ENCODE measurements around the gene SF3B3. TPM values are rescaled to one million over a fixed set of nuclear protein-coding genes. Genes with fewer than 3 reads are reported as not detected.

The SF3B3 gene
- total and polyA plus RNA-seq, 2 donors (not counting 1 experiment from before 2014, with no cell fraction given): 89.2 to 107 TPM

DNA sequence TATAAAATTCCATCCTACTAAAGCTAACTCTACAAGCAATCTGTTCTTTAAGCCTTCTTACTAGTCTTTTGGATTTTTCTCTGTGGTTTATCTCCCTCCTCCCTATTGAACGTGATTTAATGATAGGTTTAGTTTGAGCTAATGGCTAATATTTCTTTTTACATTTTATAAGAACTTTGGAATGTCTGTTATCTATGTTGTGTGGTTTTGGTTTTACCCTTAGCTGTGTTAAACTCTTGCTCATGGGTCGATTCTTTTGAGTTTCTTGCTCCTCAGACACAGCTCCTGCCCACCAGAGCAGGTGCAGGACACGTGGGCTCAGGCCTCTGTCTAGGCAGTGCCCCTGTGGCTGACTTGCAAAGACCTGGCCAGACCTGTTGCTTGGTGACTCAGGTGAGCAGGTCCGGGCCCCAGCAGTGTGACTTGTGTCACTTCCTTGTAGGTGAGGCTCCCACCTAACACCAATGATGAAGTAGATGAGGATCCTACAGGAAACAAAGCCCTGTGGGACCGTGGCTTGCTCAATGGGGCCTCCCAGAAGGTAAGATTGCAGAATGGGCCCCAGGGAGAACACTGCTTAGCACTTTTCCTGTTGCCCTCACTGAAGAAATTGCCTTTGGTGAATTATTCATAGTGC, 45.1 kb downstream of the SF3B3 start:
- Histone ChIP-seq H3K4me1 (ENCODE audit: control insufficient read depth, extremely low read depth, insufficient read depth, low read length) (peaks cover 18% of the 10 kb centered on the region), H3K27ac (ENCODE audit: insufficient read depth, low read length) (no peak overlapping the region), H3K9ac (ENCODE audit: insufficient read depth, low read length) (no peak overlapping the region), H3K4me3 (replicated peaks in 1 of 4; ENCODE audit: control extremely low read depth in 1 of 4, insufficient read depth in 1 of 4, low read depth in 3 of 4, low read length in 4 of 4) (no peak overlapping the region), H3K4me2 (ENCODE audit: extremely low read depth, insufficient read depth, low read length) (no peak overlapping the region), H3K27me3 (ENCODE audit: control insufficient read depth, insufficient read depth, low read length) (no peaks in the 10 kb centered on the region), H2AFZ (ENCODE audit: low read length) (no peak overlapping the region), H3K79me2 (ENCODE audit: control insufficient read depth, insufficient read depth, low read length) (no peaks in the 10 kb centered on the region), H3K36me3 (ENCODE audit: control insufficient read depth, insufficient read depth, low read length) (peaks cover 31% of the 10 kb centered on the region), H4K20me1 (ENCODE audit: control insufficient read depth, extremely low read depth, insufficient read depth, low read length) (no peaks in the 10 kb centered on the region), H3K9me3 (ENCODE audit: control insufficient read depth, insufficient read depth, low read depth, low read length) (no peaks in the 10 kb centered on the region)
- DNase-seq (ENCODE audit: low read depth in 2 of 2): peak in 1 of 2 donors; percentile 79
- TF ChIP-seq, protein P1, sequence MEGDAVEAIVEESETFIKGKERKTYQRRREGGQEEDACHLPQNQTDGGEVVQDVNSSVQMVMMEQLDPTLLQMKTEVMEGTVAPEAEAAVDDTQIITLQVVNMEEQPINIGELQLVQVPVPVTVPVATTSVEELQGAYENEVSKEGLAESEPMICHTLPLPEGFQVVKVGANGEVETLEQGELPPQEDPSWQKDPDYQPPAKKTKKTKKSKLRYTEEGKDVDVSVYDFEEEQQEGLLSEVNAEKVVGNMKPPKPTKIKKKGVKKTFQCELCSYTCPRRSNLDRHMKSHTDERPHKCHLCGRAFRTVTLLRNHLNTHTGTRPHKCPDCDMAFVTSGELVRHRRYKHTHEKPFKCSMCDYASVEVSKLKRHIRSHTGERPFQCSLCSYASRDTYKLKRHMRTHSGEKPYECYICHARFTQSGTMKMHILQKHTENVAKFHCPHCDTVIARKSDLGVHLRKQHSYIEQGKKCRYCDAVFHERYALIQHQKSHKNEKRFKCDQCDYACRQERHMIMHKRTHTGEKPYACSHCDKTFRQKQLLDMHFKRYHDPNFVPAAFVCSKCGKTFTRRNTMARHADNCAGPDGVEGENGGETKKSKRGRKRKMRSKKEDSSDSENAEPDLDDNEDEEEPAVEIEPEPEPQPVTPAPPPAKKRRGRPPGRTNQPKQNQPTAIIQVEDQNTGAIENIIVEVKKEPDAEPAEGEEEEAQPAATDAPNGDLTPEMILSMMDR (conservative IDR thresholded peaks at IDR 0.05 in 1 of 2, IDR thresholded peaks at IDR 0.05 in 1 of 2; ENCODE audit: low read depth in 1 of 2, low read length in 2 of 2): no peak
- no peak for TF ChIP-seq EZH2 (IDR thresholded peaks at IDR 0.05; ENCODE audit: low read length, missing control alignments)

DNA sequence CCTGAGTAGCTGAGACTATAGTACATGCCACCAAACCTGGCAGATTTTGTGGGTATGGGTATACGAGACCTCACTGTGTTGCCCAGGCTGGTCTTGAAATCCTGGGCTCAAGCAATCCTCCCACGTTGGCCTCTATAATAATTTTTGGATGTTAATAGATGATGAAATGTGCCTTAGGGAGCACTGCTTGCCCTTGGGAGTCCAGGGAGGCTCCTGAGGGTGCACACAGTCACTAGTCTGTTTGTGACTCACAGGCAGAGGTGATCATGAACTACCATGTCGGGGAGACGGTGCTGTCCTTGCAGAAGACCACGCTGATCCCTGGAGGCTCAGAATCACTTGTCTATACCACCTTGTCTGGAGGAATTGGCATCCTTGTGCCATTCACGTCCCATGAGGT, 46.1 kb downstream of the SF3B3 start:
- H3K4me3 ChIP-seq (replicated peaks in 1 of 4; ENCODE audit: control extremely low read depth in 1 of 4, insufficient read depth in 1 of 4, low read depth in 3 of 4, low read length in 4 of 4): no peak overlapping the region
- no peaks in the 10 kb centered on the region for H3K79me2 ChIP-seq (ENCODE audit: control insufficient read depth, insufficient read depth, low read length)
- no peak for DNase-seq (ENCODE audit: low read depth in 2 of 2)
- H3K4me2 ChIP-seq (ENCODE audit: extremely low read depth, insufficient read depth, low read length): no peak overlapping the region
- H3K9me3 ChIP-seq (ENCODE audit: control insufficient read depth, insufficient read depth, low read depth, low read length): no peaks in the 10 kb centered on the region
- H3K9ac ChIP-seq (ENCODE audit: insufficient read depth, low read length): no peak overlapping the region
- peaks cover 28% of the 10 kb centered on the region for H3K36me3 ChIP-seq (ENCODE audit: control insufficient read depth, insufficient read depth, low read length)
- H3K27ac ChIP-seq (ENCODE audit: insufficient read depth, low read length): no peak overlapping the region
- no peak for TF ChIP-seq EZH2 (IDR thresholded peaks at IDR 0.05; ENCODE audit: low read length, missing control alignments)
- TF ChIP-seq, protein P1 (conservative IDR thresholded peaks at IDR 0.05 in 1 of 2, IDR thresholded peaks at IDR 0.05 in 1 of 2; ENCODE audit: low read depth in 1 of 2, low read length in 2 of 2): no peak
- H2AFZ ChIP-seq (ENCODE audit: low read length): no peak overlapping the region
- no peaks in the 10 kb centered on the region for H4K20me1 ChIP-seq (ENCODE audit: control insufficient read depth, extremely low read depth, insufficient read depth, low read length)
- H3K4me1 ChIP-seq (ENCODE audit: control insufficient read depth, extremely low read depth, insufficient read depth, low read length): peaks cover 25% of the 10 kb centered on the region
- no peaks in the 10 kb centered on the region for H3K27me3 ChIP-seq (ENCODE audit: control insufficient read depth, insufficient read depth, low read length)

DNA sequence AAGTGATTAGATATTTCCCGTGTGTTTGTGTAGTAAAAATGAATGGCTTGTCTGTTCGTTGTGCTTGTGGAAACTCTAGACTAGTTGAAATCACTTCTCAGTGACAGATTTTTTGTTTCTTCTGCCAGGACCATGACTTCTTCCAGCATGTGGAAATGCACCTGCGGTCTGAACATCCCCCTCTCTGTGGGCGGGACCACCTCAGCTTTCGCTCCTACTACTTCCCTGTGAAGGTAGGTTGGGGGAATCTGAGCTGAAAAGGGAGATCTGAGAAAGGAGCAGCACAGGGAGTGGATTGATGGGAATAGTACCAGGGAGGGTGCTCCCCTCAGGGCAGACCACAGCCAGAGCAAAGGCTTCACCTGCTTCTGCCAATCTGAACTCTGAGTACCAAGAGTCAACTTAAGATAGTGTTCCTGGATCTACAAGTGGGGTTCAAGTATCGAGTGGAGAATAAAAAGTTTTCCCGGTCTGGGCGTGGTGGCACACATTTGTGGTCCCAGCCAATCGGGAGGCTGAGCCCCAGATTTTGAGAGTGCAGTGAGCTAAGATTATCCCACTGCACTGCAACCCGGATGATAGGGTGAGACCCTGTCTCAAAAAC, 47.5 kb downstream of the SF3B3 start:
- no peak overlapping the region for H3K4me2 ChIP-seq (ENCODE audit: extremely low read depth, insufficient read depth, low read length)
- TF ChIP-seq, protein P1 (conservative IDR thresholded peaks at IDR 0.05 in 1 of 2, IDR thresholded peaks at IDR 0.05 in 1 of 2; ENCODE audit: low read depth in 1 of 2, low read length in 2 of 2): no peak
- TF ChIP-seq EZH2 (IDR thresholded peaks at IDR 0.05; ENCODE audit: low read length, missing control alignments): no peak

More for the DNA sequence above, 47.5 kb downstream of the SF3B3 start:
- no peak for DNase-seq (ENCODE audit: low read depth in 2 of 2)
- H2AFZ ChIP-seq (ENCODE audit: low read length): no peak overlapping the region
- no peak overlapping the region for H3K27ac ChIP-seq (ENCODE audit: insufficient read depth, low read length)
- no peak overlapping the region for H3K9ac ChIP-seq (ENCODE audit: insufficient read depth, low read length)
- no peaks in the 10 kb centered on the region for H3K9me3 ChIP-seq (ENCODE audit: control insufficient read depth, insufficient read depth, low read depth, low read length)
- H3K36me3 ChIP-seq (ENCODE audit: control insufficient read depth, insufficient read depth, low read length): peaks cover 26% of the 10 kb centered on the region
- peaks cover 33% of the 10 kb centered on the region for H3K4me1 ChIP-seq (ENCODE audit: control insufficient read depth, extremely low read depth, insufficient read depth, low read length)
- no peak overlapping the region for H3K4me3 ChIP-seq (replicated peaks in 1 of 4; ENCODE audit: control extremely low read depth in 1 of 4, insufficient read depth in 1 of 4, low read depth in 3 of 4, low read length in 4 of 4)
- H4K20me1 ChIP-seq (ENCODE audit: control insufficient read depth, extremely low read depth, insufficient read depth, low read length): no peaks in the 10 kb centered on the region
- no peaks in the 10 kb centered on the region for H3K79me2 ChIP-seq (ENCODE audit: control insufficient read depth, insufficient read depth, low read length)
- no peaks in the 10 kb centered on the region for H3K27me3 ChIP-seq (ENCODE audit: control insufficient read depth, insufficient read depth, low read length)
